HL-60 (cell line): ENCODE data around the gene SKI.

Experiments
- CTCF ChIP-seq: IDR thresholded peaks from one replicate; pipeline ENCODE4 v1.5.1; 2011; ENCODE audit warnings: low read length, control low read depth, inconsistent platforms; ENCODE audit not compliant: insufficient read depth
- POLR2AphosphoS5 ChIP-seq: IDR thresholded peaks from 2 replicates; pipeline ENCODE4 v1.6.1; 2012; ENCODE audit warnings: low read depth

- no peak for TF ChIP-seq CTCF
- TF ChIP-seq POLR2AphosphoS5 = no peak
Measured at GRCh38 chr1:2267862-2268261, 39.7 kb downstream of the SKI start.
